OCI-LY1 (cell line): ENCODE data around the gene DDR1.

Source experiments
- H2AFZ ChIP-seq: fragments of 200-600 bp; sonication (generic), shearing (Covaris generic); 2 replicates; pipeline ENCODE4 v1.6.0; 2014; ENCODE audit warnings: antibody characterized with exemption, mild to moderate bottlenecking, low read length
- H3F3A ChIP-seq: fragments of 200-600 bp; sonication (generic), shearing (Covaris generic); 2 replicates; pipeline ENCODE4 v1.6.0; 2014; ENCODE audit warnings: mild to moderate bottlenecking, antibody characterized with exemption, low read length, moderate library complexity; ENCODE audit not compliant: insufficient read depth
- H3K27ac ChIP-seq: fragments of 200-600 bp; sonication (generic); 2 replicates; pipeline ENCODE4 v1.5.1; 2014; ENCODE audit warnings: low read length, mixed run types, mild to moderate bottlenecking, low read depth; ENCODE audit not compliant: poor library complexity, severe bottlenecking
- H3K27me3 ChIP-seq: fragments of 200-600 bp; sonication (generic); 2 replicates; pipeline ENCODE4 v1.6.0; 2014; ENCODE audit warnings: antibody characterized with exemption, mild to moderate bottlenecking, low read length, moderate library complexity; ENCODE audit not compliant: insufficient read depth
- H3K36me3 ChIP-seq: fragments of 200-600 bp; sonication (generic); 2 replicates; pipeline ENCODE4 v1.6.1; 2014; ENCODE audit warnings: mild to moderate bottlenecking, antibody characterized with exemption, low read length, moderate library complexity, mixed read lengths; ENCODE audit not compliant: insufficient read depth
- H3K4me1 ChIP-seq: fragments of 200-600 bp; sonication (generic); 2 replicates; pipeline ENCODE4 v1.5.1; 2014; ENCODE audit warnings: mild to moderate bottlenecking, low read length, moderate library complexity; ENCODE audit not compliant: insufficient read depth, severe bottlenecking
- H3K4me2 ChIP-seq: fragments of 200-600 bp; sonication (generic), shearing (Covaris generic); 2 replicates; pipeline ENCODE4 v1.6.1; 2014; ENCODE audit warnings: low read length
- H3K4me3 ChIP-seq: fragments of 200-600 bp; sonication (generic); 2 replicates; pipeline ENCODE4 v1.5.1; 2014; ENCODE audit warnings: low read length, low read depth, mild to moderate bottlenecking, mixed read lengths; ENCODE audit not compliant: poor library complexity, severe bottlenecking
- H3K79me2 ChIP-seq: fragments of 200-600 bp; shearing (Covaris generic); 2 replicates; pipeline ENCODE4 v1.6.1; 2016; ENCODE audit warnings: mixed run types, low read length, mixed read lengths; ENCODE audit not compliant: insufficient read depth
- H3K9ac ChIP-seq: fragments of 200-600 bp; sonication (generic), shearing (Covaris generic); 2 replicates; pipeline ENCODE4 v1.6.1; 2014; ENCODE audit warnings: mild to moderate bottlenecking, low read length, mixed read lengths
- H3K9me2 ChIP-seq: fragments of 200-600 bp; sonication (generic), shearing (Covaris generic); 2 replicates; pipeline ENCODE4 v1.6.1; 2014; ENCODE audit warnings: low read depth, mild to moderate bottlenecking, low read length, mixed read lengths
- H3K9me3 ChIP-seq: fragments of 200-600 bp; shearing (Covaris generic); 2 replicates; pipeline ENCODE4 v1.6.1; 2014; ENCODE audit warnings: low read length, mixed read lengths
- H4K20me1 ChIP-seq: fragments of 200-600 bp; sonication (generic), shearing (Covaris generic); 2 replicates; pipeline ENCODE4 v1.6.0; 2016; ENCODE audit warnings: mild to moderate bottlenecking, low read length; ENCODE audit not compliant: insufficient read depth
- EZH2 ChIP-seq: fragments of 200-600 bp; sonication (generic), shearing (Covaris generic); IDR thresholded peaks from 2 replicates; pipeline ENCODE4 v1.8.0; 2017; ENCODE audit warnings: borderline replicate concordance, mixed run types, mild to moderate bottlenecking, antibody characterized with exemption, low read length, moderate library complexity, mixed read lengths
- TF ChIP-seq, protein P1 (sequence below): fragments of 200-600 bp; sonication (generic), shearing (Covaris generic); IDR thresholded peaks from 2 replicates; pipeline ENCODE4 v1.5.1; 2017; ENCODE audit warnings: mild to moderate bottlenecking, antibody characterized with exemption, low read length, moderate library complexity, mixed read lengths

DDR1 gene

GRCh38 chr6:30843611-30843998 is 40.7 kb upstream of the DDR1 start:
- no peaks in the 10 kb centered on the region for H3K9me3 ChIP-seq
- H3K4me2 ChIP-seq, result no peak overlapping the region
- no peaks in the 10 kb centered on the region for H3F3A ChIP-seq
- H3K36me3 ChIP-seq, result no peaks in the 10 kb centered on the region
- no peak overlapping the region for H2AFZ ChIP-seq
- H3K79me2 ChIP-seq, result no peaks in the 10 kb centered on the region
- H3K9me2 ChIP-seq, result no peaks in the 10 kb centered on the region
- H3K27me3 ChIP-seq, result no peaks in the 10 kb centered on the region
- TF ChIP-seq, protein P1, sequence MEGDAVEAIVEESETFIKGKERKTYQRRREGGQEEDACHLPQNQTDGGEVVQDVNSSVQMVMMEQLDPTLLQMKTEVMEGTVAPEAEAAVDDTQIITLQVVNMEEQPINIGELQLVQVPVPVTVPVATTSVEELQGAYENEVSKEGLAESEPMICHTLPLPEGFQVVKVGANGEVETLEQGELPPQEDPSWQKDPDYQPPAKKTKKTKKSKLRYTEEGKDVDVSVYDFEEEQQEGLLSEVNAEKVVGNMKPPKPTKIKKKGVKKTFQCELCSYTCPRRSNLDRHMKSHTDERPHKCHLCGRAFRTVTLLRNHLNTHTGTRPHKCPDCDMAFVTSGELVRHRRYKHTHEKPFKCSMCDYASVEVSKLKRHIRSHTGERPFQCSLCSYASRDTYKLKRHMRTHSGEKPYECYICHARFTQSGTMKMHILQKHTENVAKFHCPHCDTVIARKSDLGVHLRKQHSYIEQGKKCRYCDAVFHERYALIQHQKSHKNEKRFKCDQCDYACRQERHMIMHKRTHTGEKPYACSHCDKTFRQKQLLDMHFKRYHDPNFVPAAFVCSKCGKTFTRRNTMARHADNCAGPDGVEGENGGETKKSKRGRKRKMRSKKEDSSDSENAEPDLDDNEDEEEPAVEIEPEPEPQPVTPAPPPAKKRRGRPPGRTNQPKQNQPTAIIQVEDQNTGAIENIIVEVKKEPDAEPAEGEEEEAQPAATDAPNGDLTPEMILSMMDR, result no peak
- TF ChIP-seq EZH2, result no peak
- no peaks in the 10 kb centered on the region for H4K20me1 ChIP-seq
- no peak overlapping the region for H3K27ac ChIP-seq
- H3K4me1 ChIP-seq, result peaks cover 19% of the 10 kb centered on the region
- no peak overlapping the region for H3K9ac ChIP-seq
- H3K4me3 ChIP-seq, result no peak overlapping the region

GRCh38 chr6:30844118-30844535 is 40.2 kb upstream of the DDR1 start:
- Histone ChIP-seq H3K79me2 (no peaks in the 10 kb centered on the region), H3K9ac (no peak overlapping the region), H3K9me2 (no peaks in the 10 kb centered on the region), H3F3A (no peaks in the 10 kb centered on the region), H3K4me3 (no peak overlapping the region), H4K20me1 (no peaks in the 10 kb centered on the region), H3K36me3 (no peaks in the 10 kb centered on the region), H3K9me3 (no peaks in the 10 kb centered on the region), H3K4me1 (peaks cover 19% of the 10 kb centered on the region), H3K27me3 (no peaks in the 10 kb centered on the region), H3K4me2 (no peak overlapping the region), H3K27ac (no peak overlapping the region), H2AFZ (no peak overlapping the region)
- TF ChIP-seq, protein P1, result no peak
- TF ChIP-seq EZH2, result no peak

DNA sequence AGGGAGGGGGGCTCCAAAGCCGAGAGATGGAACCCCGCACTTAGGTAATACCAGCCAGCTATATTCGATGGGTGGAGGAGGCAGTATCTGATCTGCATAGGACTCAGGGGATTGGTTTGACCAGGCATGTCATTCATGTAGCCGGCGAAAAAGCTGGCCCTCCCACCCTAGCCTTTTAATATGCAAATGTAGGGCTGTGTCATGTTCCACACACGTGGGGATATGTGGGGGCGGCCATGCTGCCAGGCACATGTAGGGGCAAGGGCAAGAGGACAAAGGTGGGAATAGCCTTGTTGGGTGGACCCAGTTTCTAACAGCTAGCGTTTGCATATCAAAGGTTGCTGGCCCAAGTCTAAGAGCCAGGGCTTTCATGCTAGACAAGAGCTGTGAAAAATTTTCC is 39.1 kb upstream of the DDR1 start:
- Histone ChIP-seq H3K4me2 (no peak overlapping the region), H3K4me3 (no peak overlapping the region), H3F3A (no peaks in the 10 kb centered on the region), H3K79me2 (no peaks in the 10 kb centered on the region), H3K9me3 (peaks cover 7% of the 10 kb centered on the region), H3K9me2 (no peaks in the 10 kb centered on the region), H3K27ac (no peak overlapping the region), H3K9ac (no peak overlapping the region), H3K4me1 (peaks cover 19% of the 10 kb centered on the region), H3K36me3 (no peaks in the 10 kb centered on the region), H3K27me3 (no peaks in the 10 kb centered on the region), H2AFZ (no peak overlapping the region), H4K20me1 (no peaks in the 10 kb centered on the region)
- no peak for TF ChIP-seq EZH2
- TF ChIP-seq, protein P1, result no peak
